ENCODE measurements around the gene SND1.

Gene SND1

GRCh38 chr7:128066858-128067257 is 414.9 kb downstream of the SND1 start:
- DNase-seq (ENCODE audit: low spot score) = no peak

- DNase-seq (ENCODE audit: low spot score) = no peak
Measured at GRCh38 chr7:128067983-128068382, 416.0 kb downstream of the SND1 start.

GRCh38 chr7:128068785-128069184 is 416.8 kb downstream of the SND1 start:
- DNase-seq (ENCODE audit: low spot score) = no peak

- no peak for DNase-seq (ENCODE audit: low spot score)
Measured at GRCh38 chr7:128069373-128070364, 417.7 kb downstream of the SND1 start.

- no peak for DNase-seq (ENCODE audit: low spot score)
Measured at GRCh38 chr7:128071376-128071775, 419.4 kb downstream of the SND1 start.

GRCh38 chr7:128071801-128072200 is 419.8 kb downstream of the SND1 start:
- DNase-seq (ENCODE audit: low spot score) = no peak

- no peak for DNase-seq (ENCODE audit: low spot score)
Measured at GRCh38 chr7:128073671-128074310, 421.8 kb downstream of the SND1 start.

GRCh38 chr7:128074336-128074735 is 422.3 kb downstream of the SND1 start:
- DNase-seq (ENCODE audit: low spot score) = no peak

GRCh38 chr7:128074736-128075135 is 422.7 kb downstream of the SND1 start:
- no peak for DNase-seq (ENCODE audit: low spot score)

GRCh38 chr7:128075242-128076095 is 423.5 kb downstream of the SND1 start:
- no peak for DNase-seq (ENCODE audit: low spot score)

GRCh38 chr7:128076196-128076795 is 424.3 kb downstream of the SND1 start:
- DNase-seq (ENCODE audit: low spot score) = no peak

- no peak for DNase-seq (ENCODE audit: low spot score)
Measured at GRCh38 chr7:128076796-128077271, 424.8 kb downstream of the SND1 start.

- no peak for DNase-seq (ENCODE audit: low spot score)
Measured at GRCh38 chr7:128078309-128078708, 426.3 kb downstream of the SND1 start.

GRCh38 chr7:128080169-128080568 is 428.2 kb downstream of the SND1 start:
- DNase-seq (ENCODE audit: low spot score) = no peak

GRCh38 chr7:128081351-128081750 is 429.4 kb downstream of the SND1 start:
- no peak for DNase-seq (ENCODE audit: low spot score)

- DNase-seq (ENCODE audit: low spot score) = no peak
Measured at GRCh38 chr7:128081808-128082207, 429.8 kb downstream of the SND1 start.

GRCh38 chr7:128082431-128082830 is 430.4 kb downstream of the SND1 start:
- DNase-seq (ENCODE audit: low spot score) = no peak

GRCh38 chr7:128084896-128085608 is 433.1 kb downstream of the SND1 start:
- peak; percentile 59 for DNase-seq (ENCODE audit: low spot score)

GRCh38 chr7:128090492-128090891 is 438.5 kb downstream of the SND1 start:
- DNase-seq (ENCODE audit: low spot score) = no peak

- no peak for DNase-seq (ENCODE audit: low spot score)
Measured at GRCh38 chr7:128091106-128091505, 439.1 kb downstream of the SND1 start.

GRCh38 chr7:128092221-128092620 is 440.2 kb downstream of the SND1 start:
- DNase-seq (ENCODE audit: low spot score) = no peak

Data from SK-N-DZ (cell line).